Left hindlimb (tissue), 1 donor: ENCODE results near the gene INPP5D.

Experiments used
- DNase-seq: peaks from one replicate; pipeline ENCODE4 v3.0.0-alpha.2; 2018

Gene INPP5D

DNA sequence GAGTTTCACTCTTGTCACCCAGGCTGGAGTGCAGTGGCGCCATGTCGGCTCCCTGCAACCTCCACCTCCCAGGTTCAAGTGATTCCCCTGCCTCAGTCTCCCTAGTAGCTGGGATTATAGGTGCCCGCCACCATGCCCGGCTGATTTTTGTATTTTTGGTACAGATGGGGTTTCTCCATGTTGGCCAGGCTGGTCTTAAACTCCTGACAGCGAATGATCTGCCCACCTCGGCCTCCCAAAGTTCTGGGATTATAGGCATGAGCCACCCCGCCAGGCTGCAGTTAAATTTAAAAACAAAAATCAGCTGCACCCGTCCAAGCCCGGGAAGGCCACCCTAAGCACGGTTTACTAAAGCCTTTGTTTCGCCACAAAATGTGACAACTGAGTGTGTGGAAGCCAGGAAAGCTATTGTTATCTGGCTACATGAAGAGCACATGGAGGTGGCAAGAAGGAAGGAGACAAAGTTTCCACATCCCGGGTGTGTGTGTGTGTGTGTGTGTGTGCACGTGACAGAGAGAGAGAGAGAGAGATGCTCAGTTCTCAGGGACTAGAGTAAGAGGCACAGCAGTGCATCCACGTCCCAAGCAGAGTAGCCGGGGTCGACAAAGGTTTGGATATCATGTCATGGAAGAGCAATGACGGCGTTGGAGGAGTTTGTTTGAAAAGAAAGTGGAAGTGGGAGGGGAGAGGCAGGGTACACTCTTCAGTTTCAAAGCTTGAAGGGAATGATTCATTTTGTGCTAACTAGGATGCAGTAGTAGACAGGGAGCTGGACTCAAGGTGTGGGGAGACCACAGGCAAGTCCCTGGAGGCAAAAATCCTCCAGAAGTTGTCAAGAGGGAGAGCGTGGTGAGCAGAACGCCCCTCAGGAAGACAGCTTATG is 20.1 kb downstream of the INPP5D start:
- no peak for DNase-seq

DNA sequence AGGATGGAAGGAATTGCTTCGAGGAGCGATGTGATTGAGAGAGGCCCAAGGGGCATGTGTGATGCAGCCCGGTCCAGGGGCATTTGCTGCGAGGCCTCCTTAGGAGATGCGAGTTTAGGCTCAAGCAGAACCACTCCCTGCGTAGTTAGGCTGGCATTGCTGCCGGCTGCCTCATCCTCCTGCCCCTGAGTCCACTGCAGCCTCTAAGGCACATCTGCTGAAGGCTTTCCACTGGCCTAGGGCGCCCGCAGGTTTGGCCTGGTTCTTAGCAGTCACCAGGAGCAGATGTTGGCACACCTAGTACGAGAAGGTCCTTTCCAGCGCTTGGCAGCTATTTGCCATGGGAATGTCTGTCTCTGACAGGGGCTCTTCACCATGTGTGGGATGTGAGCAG is 20.7 kb downstream of the INPP5D start:
- DNase-seq, result no peak

DNA sequence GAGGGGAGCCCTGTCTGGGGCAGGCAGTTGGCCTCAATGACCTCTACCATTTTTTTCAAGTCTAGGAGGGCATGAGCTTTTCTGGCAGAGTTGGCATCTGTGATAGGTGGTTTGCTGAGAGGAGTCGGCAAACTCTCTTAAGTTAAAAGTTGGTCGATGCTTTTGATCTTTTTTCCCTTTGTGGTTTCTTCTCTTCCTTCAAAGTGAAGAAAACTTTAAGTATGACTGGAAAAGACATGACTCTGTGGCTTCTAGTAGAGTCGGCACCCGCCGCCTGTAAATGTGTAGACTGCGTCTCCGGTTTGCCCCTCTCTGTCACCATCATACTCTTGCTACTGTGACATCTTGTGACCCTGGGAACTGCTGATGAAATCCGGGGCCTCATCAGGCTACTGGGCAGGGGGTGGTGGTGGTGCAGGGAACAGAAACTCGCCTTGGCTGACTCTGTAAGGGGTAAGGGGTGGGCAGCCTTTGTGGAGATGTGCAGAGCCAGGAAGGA is 21.1 kb downstream of the INPP5D start:
- DNase-seq, result no peak

DNA sequence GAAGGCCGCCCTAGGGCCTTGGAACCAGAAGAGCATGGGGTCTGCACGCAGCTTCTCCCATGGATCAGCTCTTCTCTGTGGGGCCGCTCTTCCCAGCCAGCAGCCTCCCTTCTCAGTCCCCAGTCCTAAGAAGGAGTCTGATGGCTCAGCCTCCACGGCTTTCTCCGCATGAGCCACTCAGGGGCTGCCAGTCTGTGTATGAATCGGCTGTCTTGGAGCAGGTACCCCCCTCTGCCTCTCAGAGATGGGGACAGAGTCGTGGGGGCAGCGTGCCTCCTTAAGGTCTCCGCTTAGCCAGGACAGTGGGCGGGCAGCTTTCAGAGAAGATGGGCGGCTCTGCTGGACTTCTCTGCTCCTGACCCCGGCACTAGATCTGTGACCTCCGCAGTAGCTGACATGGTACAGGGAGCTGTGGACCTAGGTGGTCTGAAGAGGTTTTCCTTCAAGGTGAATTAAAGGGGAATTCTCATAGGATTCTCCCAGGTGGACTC is 21.6 kb downstream of the INPP5D start:
- DNase-seq, result no peak

DNA sequence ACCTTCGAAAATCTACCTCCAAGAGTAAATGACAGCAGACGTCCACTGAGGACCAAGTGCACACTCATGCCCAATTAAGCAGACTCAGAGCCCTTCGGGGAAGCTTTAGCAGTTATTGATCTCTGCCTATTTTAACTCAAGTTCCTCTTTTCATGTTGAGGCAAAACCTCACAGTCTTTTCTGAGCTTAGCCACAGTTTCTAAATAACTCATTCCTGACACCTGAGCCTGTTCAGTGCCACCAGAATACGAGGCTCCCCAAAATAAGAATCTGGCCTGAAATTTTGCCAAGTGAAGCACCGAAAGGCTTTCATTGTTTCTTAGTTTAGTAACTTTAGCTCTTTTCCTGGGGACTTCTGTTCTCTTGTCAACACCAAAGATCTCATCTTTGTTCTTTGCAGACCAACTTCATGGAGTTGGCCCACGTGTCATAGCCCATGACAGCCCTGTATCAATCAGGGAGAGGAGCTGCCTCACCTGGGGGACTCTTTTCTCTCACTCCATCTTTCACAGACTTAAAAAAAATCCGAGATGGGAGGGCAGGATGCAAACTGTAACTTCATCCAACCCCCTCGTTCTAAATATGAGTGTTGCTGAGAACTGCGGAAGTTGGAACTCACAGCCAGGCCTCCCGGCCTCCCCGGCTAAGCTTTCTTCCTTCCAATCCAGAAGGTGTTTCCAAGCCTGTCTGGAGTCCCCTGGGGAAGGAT is 22.2 kb downstream of the INPP5D start:
- DNase-seq, result no peak

DNA sequence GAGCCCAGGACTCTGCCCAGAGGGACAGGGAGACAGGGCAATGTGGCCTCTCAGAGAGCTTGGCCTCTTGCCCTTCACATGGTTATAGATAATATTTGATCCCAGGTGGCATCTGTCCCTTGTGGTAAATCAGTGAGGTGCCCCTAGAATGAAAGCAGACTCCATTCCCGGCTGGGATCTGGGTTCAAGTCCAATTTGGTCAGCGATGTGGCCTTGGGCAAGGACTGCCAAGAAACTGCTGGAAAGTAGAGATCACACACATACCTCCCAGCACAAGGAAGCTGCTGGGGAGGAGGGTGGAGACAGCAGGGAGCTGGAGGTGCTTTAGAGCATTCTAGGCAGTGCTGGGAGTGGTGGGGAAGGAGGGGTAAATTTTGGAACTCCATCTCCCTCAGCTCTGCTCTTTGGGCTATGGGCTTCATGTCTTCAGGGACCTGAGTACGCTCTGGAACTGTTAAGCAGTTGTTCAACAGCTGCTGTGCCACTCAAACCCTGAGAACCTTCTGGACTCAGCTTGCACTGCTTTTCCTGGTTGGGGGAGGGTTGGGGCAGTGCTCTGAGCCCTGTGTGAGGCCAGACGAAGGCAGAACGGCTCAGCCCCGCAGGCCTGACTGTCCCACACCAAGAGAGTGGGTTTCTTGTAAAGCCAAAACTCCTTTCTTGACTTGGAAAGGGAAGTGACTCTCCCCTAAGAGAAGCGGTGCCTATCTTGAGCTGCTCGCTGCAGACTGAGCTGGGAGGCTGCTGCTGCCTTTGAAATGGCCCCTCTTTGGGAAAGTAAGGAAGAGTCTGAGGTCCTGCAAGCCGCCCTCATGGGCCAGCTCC is 23.0 kb downstream of the INPP5D start:
- no peak for DNase-seq

DNA sequence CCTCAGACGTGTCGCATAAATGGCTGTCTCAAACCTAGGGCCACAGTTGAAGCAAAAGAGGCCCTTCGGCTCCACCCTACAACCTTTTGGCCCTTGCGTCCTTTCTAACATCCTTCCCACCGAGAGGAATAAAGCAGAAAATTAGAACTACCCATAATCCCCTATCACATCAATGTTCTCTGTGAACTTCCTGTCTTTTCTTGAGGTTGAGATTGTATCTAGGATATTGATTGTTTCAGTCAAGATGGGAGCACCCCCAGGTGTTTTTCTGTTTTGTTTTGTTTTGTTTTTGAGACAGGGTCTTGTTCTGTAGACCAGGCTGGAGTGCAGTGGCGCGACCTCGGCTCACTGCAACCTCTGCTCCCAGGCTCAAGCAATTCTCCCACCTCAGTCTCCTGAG is 23.6 kb downstream of the INPP5D start:
- DNase-seq, result no peak

DNA sequence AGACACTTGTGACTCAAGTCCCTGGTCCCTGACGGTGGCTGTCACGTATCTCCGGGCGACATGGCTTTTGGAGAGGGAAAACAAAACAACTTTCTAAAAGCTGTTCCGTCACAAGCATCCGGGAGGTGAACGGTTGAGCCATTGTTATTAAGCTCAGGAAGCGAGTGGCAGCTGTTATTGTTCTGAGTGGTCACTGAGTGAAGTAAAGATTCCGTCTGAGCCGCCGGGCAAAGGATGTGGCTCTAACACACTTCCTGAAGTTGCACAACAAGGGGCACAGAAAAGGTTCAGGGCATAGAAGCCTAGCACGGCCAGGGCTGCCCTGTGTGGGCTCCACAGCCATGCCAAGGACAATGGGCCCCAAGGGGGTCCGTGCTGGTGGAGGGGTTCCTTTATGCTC is 24.3 kb downstream of the INPP5D start:
- no peak for DNase-seq

DNA sequence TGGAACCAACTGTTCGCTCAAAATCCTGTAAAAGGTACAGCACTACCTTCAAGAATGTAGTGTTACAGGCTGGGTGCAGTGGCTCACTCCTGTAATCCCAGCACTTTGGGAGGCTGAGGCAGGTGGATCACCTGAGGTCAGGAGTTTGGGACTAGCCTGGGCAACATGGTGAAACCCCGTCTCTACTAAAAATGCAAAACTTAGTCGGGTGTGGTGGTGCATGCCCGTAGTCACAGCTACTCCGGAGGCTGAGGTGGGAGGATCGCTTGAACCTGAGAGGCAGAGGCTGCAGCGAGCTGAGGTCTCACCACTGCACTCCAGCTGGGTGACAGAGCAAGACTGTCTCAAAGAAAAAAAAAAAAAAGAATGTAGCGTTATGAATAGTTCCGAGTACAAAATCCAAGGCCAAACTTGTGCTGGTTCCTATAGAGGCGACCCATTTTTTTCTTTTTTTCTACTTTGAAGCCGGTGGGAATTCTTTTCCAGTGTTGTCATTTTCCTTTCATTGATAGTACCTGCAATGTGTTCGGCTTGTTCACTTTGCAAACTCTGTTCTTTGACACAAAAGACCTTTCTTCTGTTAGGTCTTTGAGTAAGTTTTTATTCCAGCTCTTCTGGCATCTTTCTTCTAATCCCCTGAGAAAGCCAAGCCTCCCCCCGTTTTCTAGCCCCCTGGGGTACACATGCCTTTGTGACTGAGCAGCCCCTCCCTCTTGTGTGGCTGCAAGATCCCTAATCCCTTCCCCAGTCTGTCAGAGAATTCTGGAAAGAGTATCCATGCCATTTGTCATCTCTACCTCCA is 25.1 kb downstream of the INPP5D start:
- no peak for DNase-seq

DNA sequence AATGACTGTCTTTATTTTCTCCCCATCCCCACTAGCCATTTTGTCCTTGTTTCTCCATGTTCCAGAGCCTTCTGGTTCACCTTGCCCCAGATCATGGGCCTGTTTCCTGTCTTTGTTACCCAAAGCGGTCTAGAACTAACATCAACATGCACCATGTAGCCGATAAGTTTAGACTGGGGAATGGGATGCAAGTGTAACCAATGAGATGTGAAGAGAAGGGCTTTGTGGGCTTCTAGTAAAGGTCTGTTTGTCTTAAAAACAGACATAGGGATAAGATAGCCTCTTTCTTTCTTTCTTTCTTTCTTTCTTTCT is 25.7 kb downstream of the INPP5D start:
- DNase-seq, result no peak

DNA sequence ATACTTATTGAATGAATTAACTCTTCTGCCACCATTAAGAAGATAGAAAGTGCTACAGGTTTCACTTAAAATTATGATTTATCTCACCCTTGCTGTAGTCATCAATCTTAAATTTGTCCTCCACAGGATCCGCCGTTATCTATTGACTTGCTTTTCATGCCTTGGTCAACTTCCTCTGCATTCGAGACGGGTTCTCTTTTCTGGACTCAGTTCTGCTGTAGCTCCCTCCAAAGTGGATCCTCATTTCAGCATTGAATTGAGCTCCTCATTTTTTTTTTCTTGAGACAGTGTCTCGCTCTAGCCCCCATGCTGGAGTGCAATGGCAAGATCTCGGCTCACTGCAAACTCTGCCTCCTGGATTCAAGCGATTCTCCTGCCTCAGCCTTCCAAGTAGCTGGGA is 27.6 kb downstream of the INPP5D start:
- no peak for DNase-seq

DNA sequence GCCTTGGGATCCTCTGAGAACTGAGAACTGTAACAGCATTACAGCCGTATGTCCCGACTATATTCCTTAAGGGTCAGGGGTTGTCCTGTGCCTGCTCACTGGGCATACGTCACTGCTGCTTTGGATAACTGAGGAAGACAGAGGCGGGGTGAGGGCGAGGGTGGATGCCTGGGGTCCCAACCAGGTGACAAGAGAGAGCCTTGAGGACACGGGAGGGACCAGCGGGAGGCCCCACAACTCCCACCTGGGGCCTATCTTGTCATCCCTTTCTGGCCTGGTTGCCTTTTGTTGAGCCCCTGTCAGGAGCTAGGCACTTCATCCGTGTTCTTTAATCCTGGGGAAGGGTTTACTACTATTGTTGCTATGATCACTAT is 28.8 kb downstream of the INPP5D start:
- no peak for DNase-seq

DNA sequence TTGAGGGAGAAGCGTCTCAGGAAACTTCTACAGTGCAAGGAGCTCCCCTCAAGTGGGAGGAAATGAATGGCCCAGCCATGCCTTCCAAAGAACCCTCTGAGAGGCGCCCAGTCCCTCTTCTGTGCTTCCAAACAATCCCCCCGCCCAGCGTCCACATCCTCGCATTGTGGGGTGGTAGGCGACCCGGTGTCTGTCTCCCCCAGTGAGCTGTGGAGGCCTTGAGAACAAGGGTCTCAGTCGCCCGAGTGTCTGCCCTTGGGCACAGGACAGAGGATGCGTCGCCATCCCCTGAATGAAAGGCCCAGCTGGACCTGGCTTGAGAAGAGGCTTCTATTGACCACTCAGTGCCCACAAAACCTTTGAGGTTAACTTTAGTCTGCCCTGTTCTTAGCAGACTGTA is 29.7 kb downstream of the INPP5D start:
- no peak for DNase-seq

DNA sequence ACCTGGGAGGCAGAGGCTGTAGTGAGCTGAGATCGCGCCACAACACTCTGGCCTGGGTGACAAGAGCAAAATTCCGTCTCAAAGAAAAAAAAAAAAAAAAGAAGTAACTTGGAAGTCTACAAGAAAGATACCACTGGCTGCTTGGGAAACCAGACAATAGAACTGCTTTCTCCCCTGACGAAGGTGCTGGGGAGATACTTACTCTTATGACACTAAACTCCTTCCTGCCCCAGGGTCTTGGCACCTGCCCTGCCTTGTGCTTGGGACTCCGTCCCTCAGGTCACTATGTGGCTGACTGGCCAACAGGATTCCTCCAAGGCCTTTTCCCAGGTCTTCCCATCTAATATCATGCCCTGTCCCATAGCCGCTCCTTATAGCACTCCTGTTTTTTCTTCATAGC is 30.7 kb downstream of the INPP5D start:
- no peak for DNase-seq

DNA sequence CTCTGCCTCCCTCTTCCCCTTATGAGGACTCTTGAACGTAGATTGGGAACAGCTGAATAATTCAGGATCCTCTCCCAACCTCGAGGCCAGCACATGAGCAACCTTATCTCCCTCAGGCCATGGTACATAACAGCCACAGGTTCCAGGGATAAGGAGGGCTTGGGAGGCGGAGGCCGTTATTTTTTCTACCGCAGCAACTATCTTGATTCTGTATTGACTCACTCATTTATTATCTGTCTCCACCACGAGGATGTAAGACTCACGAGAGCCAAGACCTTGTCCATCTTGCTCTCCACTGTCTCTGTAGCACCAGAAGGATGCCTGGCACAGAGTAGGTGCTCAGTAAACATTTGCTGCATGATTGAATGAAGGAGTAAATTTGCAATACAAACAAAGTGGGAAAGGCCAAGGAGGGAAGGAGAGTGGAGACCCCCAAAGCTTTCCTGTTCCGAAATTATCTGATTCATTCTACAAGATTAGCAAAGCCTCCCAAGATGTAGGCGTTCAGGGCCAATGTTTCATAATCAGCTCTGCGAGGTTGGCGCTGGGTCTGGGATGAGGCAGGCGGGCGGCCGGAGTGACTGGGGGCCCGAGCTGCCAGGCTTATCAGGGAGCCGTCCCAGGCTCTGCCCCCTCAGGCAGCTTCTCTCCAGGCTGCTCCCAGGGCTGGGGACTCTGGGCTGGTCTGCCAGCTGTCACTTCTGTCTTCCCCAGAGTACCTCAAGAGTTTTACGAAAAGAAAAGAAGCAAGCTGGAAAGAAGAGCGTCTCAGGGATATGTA is 31.6 kb downstream of the INPP5D start:
- DNase-seq, result no peak

DNA sequence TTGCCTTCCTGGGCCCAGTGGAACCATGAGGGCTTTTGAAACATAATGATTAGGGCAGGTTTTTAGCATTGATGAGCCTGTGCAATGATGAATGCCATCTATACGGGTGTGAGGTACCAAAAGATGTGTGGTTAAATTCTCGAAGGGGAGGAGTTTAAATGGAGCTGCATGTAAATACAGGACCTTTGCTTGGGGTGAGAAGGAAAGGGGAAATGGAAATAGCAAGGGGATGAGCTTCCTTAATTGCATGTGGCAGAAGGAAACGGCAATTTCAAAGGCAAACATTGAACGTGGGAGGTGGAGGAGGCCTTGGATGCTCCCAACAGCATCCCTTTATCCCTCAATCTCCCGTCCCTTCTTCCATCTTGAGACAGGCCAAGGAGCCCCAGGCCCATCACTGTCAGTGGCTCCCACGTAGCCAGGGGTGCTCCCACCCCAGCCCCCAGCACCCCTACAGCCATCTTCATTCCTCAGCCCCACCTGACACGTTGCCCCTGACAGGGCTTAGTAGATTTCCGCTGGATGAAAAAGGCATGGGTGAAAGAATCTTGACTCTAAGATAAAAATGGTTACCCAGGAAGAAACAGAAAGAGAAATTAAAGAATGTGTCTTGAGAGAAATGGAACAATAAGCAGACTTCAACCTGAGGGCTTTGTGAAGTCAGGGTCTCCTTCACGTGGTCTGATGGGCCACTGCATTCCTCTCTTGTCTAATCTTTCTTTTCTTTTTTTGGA is 32.5 kb downstream of the INPP5D start:
- DNase-seq, result no peak

DNA sequence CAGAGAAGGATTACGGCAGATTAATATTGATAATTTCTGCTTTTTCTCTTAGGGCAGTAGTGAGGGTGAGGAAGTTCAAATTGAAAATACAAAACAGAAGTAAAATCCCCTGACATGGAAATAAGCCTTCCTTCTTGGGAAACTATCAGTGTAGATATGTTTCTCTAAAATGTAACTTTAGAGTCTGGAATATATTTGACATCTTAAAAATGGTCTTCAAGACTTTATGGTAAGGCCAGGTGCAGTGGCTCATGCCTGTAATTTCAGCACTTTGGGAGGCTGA is 33.0 kb downstream of the INPP5D start:
- no peak for DNase-seq

DNA sequence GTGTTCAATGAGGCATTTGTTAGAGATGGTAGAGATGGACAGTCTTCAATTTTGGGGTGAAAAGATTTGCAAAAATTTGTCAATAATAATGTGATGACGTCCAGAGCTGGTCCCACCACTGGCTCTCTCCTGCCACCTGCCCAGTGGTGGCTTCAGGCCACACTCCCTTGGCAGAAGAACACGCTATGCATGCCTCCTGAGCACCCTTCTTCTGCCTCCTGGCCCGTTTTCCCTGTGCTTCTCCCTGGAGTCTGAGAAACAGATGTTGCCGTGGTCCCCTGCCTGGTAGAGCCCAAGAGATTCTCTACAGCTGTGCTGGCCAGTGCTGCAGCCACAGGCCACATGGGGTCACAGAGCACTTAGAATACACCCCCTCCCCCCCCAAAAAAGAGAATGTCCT is 33.6 kb downstream of the INPP5D start:
- no peak for DNase-seq

DNA sequence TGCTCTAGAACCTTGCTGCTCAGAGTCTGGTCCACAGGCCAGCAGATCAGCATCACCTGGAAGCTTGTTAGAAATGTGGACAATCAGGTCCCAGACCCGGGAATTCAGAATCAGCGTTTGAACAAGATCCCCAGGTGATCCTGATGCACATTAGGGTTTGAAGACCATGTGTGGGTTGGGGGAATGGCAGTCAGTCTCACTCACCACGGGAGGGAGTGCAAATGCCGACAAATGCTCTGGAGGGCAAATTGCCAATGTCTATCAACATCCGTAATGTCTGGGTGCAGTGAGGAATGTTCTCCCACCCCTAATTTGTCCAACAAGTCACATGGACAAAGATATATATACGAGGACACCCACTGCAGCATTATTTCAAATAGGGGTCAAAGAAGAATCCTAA is 34.5 kb downstream of the INPP5D start:
- no peak for DNase-seq

DNA sequence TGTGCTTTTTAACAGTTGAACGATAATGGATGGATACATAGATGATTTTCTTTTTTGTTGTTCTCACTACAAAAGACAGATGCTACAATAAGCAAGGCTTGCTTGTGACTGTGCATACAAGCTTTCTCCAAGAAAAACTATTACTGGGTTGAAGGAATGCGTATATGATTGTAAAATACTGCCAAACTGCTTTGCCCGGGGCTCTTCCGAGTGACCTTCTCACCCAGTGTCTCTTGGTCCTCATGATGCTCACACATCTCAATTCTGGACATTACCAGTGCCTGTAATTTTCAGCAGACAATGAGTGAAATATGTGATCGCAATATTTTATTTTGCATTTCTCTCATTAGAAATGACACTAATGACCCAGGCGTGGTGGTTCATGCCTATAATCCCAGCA is 35.9 kb downstream of the INPP5D start:
- DNase-seq, result no peak

DNA sequence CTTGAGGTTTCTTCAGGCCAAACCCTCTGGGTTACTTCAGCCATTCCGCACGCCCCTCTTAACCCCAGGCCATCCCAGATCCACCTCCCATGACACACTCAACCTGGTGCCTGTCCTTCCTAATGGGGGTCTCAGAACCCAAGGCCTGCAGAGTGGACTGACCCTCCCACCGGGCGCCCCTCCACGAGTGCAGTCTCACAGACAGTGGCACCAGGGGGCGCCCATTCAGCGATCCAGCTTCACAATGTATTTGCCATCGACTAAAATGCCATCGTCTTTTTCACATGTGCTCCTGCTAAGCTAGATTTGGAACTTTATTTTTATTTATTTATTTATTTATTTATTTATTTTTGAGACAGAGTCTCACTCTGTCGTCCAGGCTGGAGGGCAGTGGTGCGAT is 38.5 kb downstream of the INPP5D start:
- no peak for DNase-seq
